ENCODE data around the gene PTPRH.
"Not testable (repeated sequence)": the region's sequence is repeated elsewhere in the genome, so short reads cannot be mapped to it uniquely, and the experiment has no call there.

PTPRH gene

GRCh38 chr19:55228403-55229031 lies 19.2 kb upstream of the PTPRH start, which contains the start of gene TMEM86B:
Gene TMEM86B, minus strand, starts transcription at chr19:55228763. Its CDS starts 22 bp downstream, at chr19:55228741.
- peaks cover 39% of the 10 kb centered on the region for H3K36me3 ChIP-seq (ENCODE audit: control insufficient read depth, insufficient read depth, low read length)

GRCh38 chr19:55228015-55228391 lies 18.7 kb upstream of the PTPRH start:
- no peak overlapping the region for H3K9ac ChIP-seq (ENCODE audit: low read depth, low read length)
- H3K4me1 ChIP-seq (ENCODE audit: control insufficient read depth, insufficient read depth, low read length) = no peaks in the 10 kb centered on the region
- H3K36me3 ChIP-seq (ENCODE audit: control insufficient read depth, insufficient read depth, low read length) = peaks cover 39% of the 10 kb centered on the region
- no peaks in the 10 kb centered on the region for H3K27me3 ChIP-seq (ENCODE audit: control insufficient read depth, insufficient read depth, low read length)
- no peak overlapping the region for H3K4me3 ChIP-seq (ENCODE audit: low read depth, low read length)
- no peaks in the 10 kb centered on the region for H3K9me3 ChIP-seq (ENCODE audit: control insufficient read depth, insufficient read depth, low read length)

More at GRCh38 chr19:55228403-55229031, 19.2 kb upstream of the PTPRH start, which contains the start of gene TMEM86B:
- no peaks in the 10 kb centered on the region for H3K9me3 ChIP-seq (ENCODE audit: control insufficient read depth, insufficient read depth, low read length)
- no peaks in the 10 kb centered on the region for H3K4me1 ChIP-seq (ENCODE audit: control insufficient read depth, insufficient read depth, low read length)
- H3K27me3 ChIP-seq (ENCODE audit: control insufficient read depth, insufficient read depth, low read length) = no peaks in the 10 kb centered on the region
- no peak within 1 kb of the TSS for H3K4me3 ChIP-seq (ENCODE audit: low read depth, low read length)
- no peak within 1 kb of the TSS for H3K9ac ChIP-seq (ENCODE audit: low read depth, low read length)

DNA sequence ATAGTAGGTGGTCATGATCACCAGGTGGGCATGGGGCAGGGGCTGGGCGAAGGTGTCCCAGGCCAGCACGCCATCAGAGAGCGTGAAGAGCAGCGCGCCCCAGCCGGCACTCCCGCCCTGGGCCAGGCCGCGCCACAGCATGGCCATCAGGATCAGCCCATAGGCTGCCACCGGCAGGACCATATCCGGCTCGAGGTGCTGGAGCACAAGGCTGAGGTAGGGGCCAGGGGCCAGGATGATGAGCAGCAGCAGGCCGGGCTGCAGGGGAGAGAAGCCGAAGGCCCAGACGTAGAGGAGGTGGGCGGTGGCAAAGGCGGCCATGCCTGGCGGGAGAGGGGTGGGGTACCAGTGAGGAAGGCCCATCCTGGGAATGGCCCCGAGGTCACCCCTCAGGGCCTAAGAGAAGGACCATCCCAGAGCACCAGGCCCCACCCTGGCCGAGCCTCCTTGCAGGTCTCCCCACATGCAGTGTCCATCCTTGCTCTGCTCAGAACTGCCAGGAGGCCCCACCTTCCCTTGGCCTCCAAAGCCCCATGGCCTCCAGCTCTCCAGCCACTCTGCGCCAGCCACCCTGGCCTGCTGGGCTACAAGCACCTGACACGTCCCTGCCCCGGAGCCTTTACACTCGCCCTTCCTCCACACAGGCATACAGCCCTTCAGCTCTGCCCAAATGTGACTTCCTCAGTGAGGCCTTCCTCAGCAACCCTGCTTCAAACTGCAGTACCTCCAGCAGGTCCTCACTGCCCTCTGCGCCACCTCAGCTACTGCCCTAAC lies 18.1 kb upstream of the PTPRH start:
- Histone ChIP-seq H3K4me1 (ENCODE audit: control insufficient read depth, insufficient read depth, low read length) (no peaks in the 10 kb centered on the region), H3K9me3 (ENCODE audit: control insufficient read depth, insufficient read depth, low read length) (no peaks in the 10 kb centered on the region), H3K36me3 (ENCODE audit: control insufficient read depth, insufficient read depth, low read length) (peaks cover 37% of the 10 kb centered on the region), H3K4me3 (ENCODE audit: low read depth, low read length) (no peak overlapping the region), H3K9ac (ENCODE audit: low read depth, low read length) (no peak overlapping the region), H3K27me3 (ENCODE audit: control insufficient read depth, insufficient read depth, low read length) (no peaks in the 10 kb centered on the region)

GRCh38 chr19:55226788-55227187 lies 17.5 kb upstream of the PTPRH start:
- H3K4me3 ChIP-seq (ENCODE audit: low read depth, low read length) = no peak overlapping the region
- H3K9me3 ChIP-seq (ENCODE audit: control insufficient read depth, insufficient read depth, low read length) = no peaks in the 10 kb centered on the region
- H3K36me3 ChIP-seq (ENCODE audit: control insufficient read depth, insufficient read depth, low read length) = peaks cover 32% of the 10 kb centered on the region
- H3K27me3 ChIP-seq (ENCODE audit: control insufficient read depth, insufficient read depth, low read length) = no peaks in the 10 kb centered on the region
- H3K4me1 ChIP-seq (ENCODE audit: control insufficient read depth, insufficient read depth, low read length) = no peaks in the 10 kb centered on the region
- H3K9ac ChIP-seq (ENCODE audit: low read depth, low read length) = no peak overlapping the region

GRCh38 chr19:55226273-55226672 lies 17.0 kb upstream of the PTPRH start:
- H3K36me3 ChIP-seq (ENCODE audit: control insufficient read depth, insufficient read depth, low read length) = peaks cover 27% of the 10 kb centered on the region
- no peaks in the 10 kb centered on the region for H3K27me3 ChIP-seq (ENCODE audit: control insufficient read depth, insufficient read depth, low read length)
- no peaks in the 10 kb centered on the region for H3K4me1 ChIP-seq (ENCODE audit: control insufficient read depth, insufficient read depth, low read length)
- no peak overlapping the region for H3K4me3 ChIP-seq (ENCODE audit: low read depth, low read length)
- H3K9me3 ChIP-seq (ENCODE audit: control insufficient read depth, insufficient read depth, low read length) = no peaks in the 10 kb centered on the region
- no peak overlapping the region for H3K9ac ChIP-seq (ENCODE audit: low read depth, low read length)

DNA sequence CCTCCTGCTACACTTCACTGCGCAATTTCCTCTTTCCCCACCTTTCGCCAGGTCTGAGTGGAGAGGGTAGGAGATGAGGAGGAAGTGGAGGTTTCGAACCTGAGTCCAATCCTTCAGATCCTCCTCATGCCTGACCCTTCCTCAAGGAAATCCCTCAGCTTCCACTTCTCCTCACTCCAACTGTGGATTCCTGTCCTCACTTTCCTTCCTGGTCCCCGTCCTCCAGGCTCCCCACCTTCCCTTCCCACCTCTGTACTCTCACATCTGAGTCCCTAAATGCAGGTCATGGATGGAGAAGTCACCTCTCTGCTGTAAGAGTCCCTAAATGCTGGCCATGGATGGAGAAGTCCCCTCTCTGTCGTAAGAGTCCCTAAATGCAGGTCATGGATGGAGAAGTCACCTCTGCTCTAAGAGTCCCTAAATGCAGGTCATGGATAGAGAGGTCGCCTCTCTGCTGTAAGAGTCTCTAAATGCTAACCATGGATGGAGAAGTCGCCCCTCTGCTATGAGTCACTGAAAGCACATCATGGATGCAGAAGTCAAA lies 16.2 kb upstream of the PTPRH start:
- H3K36me3 ChIP-seq (ENCODE audit: control insufficient read depth, insufficient read depth, low read length) = peaks cover 21% of the 10 kb centered on the region
- H3K4me3 ChIP-seq (ENCODE audit: low read depth, low read length) = no peak overlapping the region
- no peaks in the 10 kb centered on the region for H3K9me3 ChIP-seq (ENCODE audit: control insufficient read depth, insufficient read depth, low read length)
- no peaks in the 10 kb centered on the region for H3K27me3 ChIP-seq (ENCODE audit: control insufficient read depth, insufficient read depth, low read length)
- H3K9ac ChIP-seq (ENCODE audit: low read depth, low read length) = no peak overlapping the region
- no peaks in the 10 kb centered on the region for H3K4me1 ChIP-seq (ENCODE audit: control insufficient read depth, insufficient read depth, low read length)

- H3K9ac ChIP-seq (ENCODE audit: low read depth, low read length) = not testable (repeated sequence)
Measured at GRCh38 chr19:55224679-55225414, 15.5 kb upstream of the PTPRH start.

GRCh38 chr19:55224038-55224665 lies 14.9 kb upstream of the PTPRH start:
- Histone ChIP-seq H3K9me3 (ENCODE audit: control insufficient read depth, insufficient read depth, low read length) (no peaks in the 10 kb centered on the region), H3K4me3 (ENCODE audit: low read depth, low read length) (no peak overlapping the region), H3K4me1 (ENCODE audit: control insufficient read depth, insufficient read depth, low read length) (no peaks in the 10 kb centered on the region), H3K27me3 (ENCODE audit: control insufficient read depth, insufficient read depth, low read length) (no peaks in the 10 kb centered on the region), H3K36me3 (ENCODE audit: control insufficient read depth, insufficient read depth, low read length) (peaks cover 21% of the 10 kb centered on the region), H3K9ac (ENCODE audit: low read depth, low read length) (no peak overlapping the region)

More at GRCh38 chr19:55224679-55225414, 15.5 kb upstream of the PTPRH start:
- H3K27me3 ChIP-seq (ENCODE audit: control insufficient read depth, insufficient read depth, low read length); H3K4me1 ChIP-seq (ENCODE audit: control insufficient read depth, insufficient read depth, low read length); H3K9me3 ChIP-seq (ENCODE audit: control insufficient read depth, insufficient read depth, low read length); H3K4me3 ChIP-seq (ENCODE audit: low read depth, low read length): not testable (repeated sequence)
- H3K36me3 ChIP-seq (ENCODE audit: control insufficient read depth, insufficient read depth, low read length) = peaks cover 21% of the 10 kb centered on the region

DNA sequence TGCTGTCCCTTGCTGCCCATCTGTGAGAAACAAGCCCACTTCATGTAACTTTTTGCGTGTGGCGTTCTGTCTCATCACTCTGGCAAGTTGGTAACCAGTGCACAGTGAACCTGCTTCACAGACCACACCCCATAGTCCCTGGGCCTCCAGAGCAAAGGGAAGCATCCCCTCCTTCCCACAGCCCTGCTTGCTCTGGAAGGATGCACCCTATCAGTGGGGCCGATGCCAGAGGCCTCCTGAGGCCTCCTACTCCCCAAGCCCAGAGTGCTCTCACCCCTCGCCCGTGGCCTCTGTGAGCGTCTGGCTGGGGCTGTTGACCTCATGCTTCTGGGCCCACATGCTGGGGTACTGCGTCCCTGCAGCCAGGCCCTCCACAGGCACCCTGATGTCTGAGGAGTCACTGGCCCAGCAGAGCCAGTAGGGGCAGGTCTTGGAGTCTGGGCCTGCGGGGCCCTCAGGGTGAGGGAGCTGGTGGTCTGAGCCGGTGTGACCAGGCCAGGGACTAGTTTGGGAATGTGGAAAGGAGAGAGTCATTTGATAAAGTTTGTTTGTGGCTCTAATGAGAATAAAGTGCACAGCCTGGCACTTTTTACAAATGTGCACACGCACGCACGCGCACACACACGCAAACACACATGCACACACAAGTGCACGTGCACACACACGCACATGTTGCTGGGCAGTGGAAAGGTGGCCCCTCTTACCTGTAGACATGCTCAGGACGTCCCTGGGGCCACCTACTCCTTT lies 14.2 kb upstream of the PTPRH start:
- Histone ChIP-seq H3K36me3 (ENCODE audit: control insufficient read depth, insufficient read depth, low read length) (peaks cover 15% of the 10 kb centered on the region), H3K4me3 (ENCODE audit: low read depth, low read length) (no peak overlapping the region), H3K9me3 (ENCODE audit: control insufficient read depth, insufficient read depth, low read length) (no peaks in the 10 kb centered on the region), H3K4me1 (ENCODE audit: control insufficient read depth, insufficient read depth, low read length) (no peaks in the 10 kb centered on the region), H3K27me3 (ENCODE audit: control insufficient read depth, insufficient read depth, low read length) (no peaks in the 10 kb centered on the region), H3K9ac (ENCODE audit: low read depth, low read length) (no peak overlapping the region)

GRCh38 chr19:55220525-55220924 lies 11.2 kb upstream of the PTPRH start:
- no peaks in the 10 kb centered on the region for H3K27me3 ChIP-seq (ENCODE audit: control insufficient read depth, insufficient read depth, low read length)
- no peak overlapping the region for H3K4me3 ChIP-seq (ENCODE audit: low read depth, low read length)
- H3K9ac ChIP-seq (ENCODE audit: low read depth, low read length) = no peak overlapping the region
- H3K4me1 ChIP-seq (ENCODE audit: control insufficient read depth, insufficient read depth, low read length) = peaks cover 2% of the 10 kb centered on the region
- H3K36me3 ChIP-seq (ENCODE audit: control insufficient read depth, insufficient read depth, low read length) = no peaks in the 10 kb centered on the region
- no peaks in the 10 kb centered on the region for H3K9me3 ChIP-seq (ENCODE audit: control insufficient read depth, insufficient read depth, low read length)
